ENCODE data around the gene HTR6.

The HTR6 gene

GRCh38 chr1:19705464-19705863 is 40.8 kb downstream of the HTR6 start:
- H3K36me3 ChIP-seq (ENCODE audit: control insufficient read depth, insufficient read depth, low read length) = no peaks in the 10 kb centered on the region
- no peaks in the 10 kb centered on the region for H3K27me3 ChIP-seq (ENCODE audit: control insufficient read depth, insufficient read depth, low read length)
- H3K9ac ChIP-seq (ENCODE audit: low read length) = no peak overlapping the region
- H3K27ac ChIP-seq (ENCODE audit: low read depth, low read length) = no peak overlapping the region
- peaks cover 2% of the 10 kb centered on the region for H3K4me1 ChIP-seq (ENCODE audit: control insufficient read depth, insufficient read depth, low read length)
- no peak overlapping the region for H3K4me3 ChIP-seq (ENCODE audit: low read length)

- H3K27me3 ChIP-seq (ENCODE audit: control insufficient read depth, insufficient read depth, low read length) = no peaks in the 10 kb centered on the region
Observed at GRCh38 chr1:19706136-19706535, 41.5 kb downstream of the HTR6 start.

GRCh38 chr1:19708567-19709110 is 44.0 kb downstream of the HTR6 start:
- Histone ChIP-seq H3K36me3 (ENCODE audit: control insufficient read depth, insufficient read depth, low read length) (no peaks in the 10 kb centered on the region), H3K9ac (ENCODE audit: low read length) (no peak overlapping the region), H3K4me3 (ENCODE audit: low read length) (no peak overlapping the region), H3K4me1 (ENCODE audit: control insufficient read depth, insufficient read depth, low read length) (peaks cover 2% of the 10 kb centered on the region), H3K27ac (ENCODE audit: low read depth, low read length) (no peak overlapping the region), H3K27me3 (ENCODE audit: control insufficient read depth, insufficient read depth, low read length) (no peaks in the 10 kb centered on the region)

More at GRCh38 chr1:19706136-19706535, 41.5 kb downstream of the HTR6 start:
- Histone ChIP-seq H3K36me3 (ENCODE audit: control insufficient read depth, insufficient read depth, low read length) (no peaks in the 10 kb centered on the region), H3K9ac (ENCODE audit: low read length) (no peak overlapping the region), H3K4me3 (ENCODE audit: low read length) (no peak overlapping the region), H3K27ac (ENCODE audit: low read depth, low read length) (no peak overlapping the region), H3K4me1 (ENCODE audit: control insufficient read depth, insufficient read depth, low read length) (peaks cover 2% of the 10 kb centered on the region)

- Histone ChIP-seq H3K4me1 (ENCODE audit: control insufficient read depth, insufficient read depth, low read length) (peaks cover 2% of the 10 kb centered on the region), H3K36me3 (ENCODE audit: control insufficient read depth, insufficient read depth, low read length) (no peaks in the 10 kb centered on the region), H3K27ac (ENCODE audit: low read depth, low read length) (no peak overlapping the region), H3K9ac (ENCODE audit: low read length) (no peak overlapping the region), H3K4me3 (ENCODE audit: low read length) (no peak overlapping the region), H3K27me3 (ENCODE audit: control insufficient read depth, insufficient read depth, low read length) (no peaks in the 10 kb centered on the region)
Observed at GRCh38 chr1:19709260-19709793, 44.7 kb downstream of the HTR6 start.

- Histone ChIP-seq H3K36me3 (ENCODE audit: control insufficient read depth, insufficient read depth, low read length) (no peaks in the 10 kb centered on the region), H3K9ac (ENCODE audit: low read length) (no peak overlapping the region)
Observed at GRCh38 chr1:19710825-19711611, 46.3 kb downstream of the HTR6 start.

GRCh38 chr1:19712928-19713327 is 48.3 kb downstream of the HTR6 start:
- H3K27me3 ChIP-seq (ENCODE audit: control insufficient read depth, insufficient read depth, low read length) = no peaks in the 10 kb centered on the region
- H3K36me3 ChIP-seq (ENCODE audit: control insufficient read depth, insufficient read depth, low read length) = no peaks in the 10 kb centered on the region
- H3K4me1 ChIP-seq (ENCODE audit: control insufficient read depth, insufficient read depth, low read length) = no peaks in the 10 kb centered on the region
- no peak overlapping the region for H3K4me3 ChIP-seq (ENCODE audit: low read length)
- no peak overlapping the region for H3K9ac ChIP-seq (ENCODE audit: low read length)
- H3K27ac ChIP-seq (ENCODE audit: low read depth, low read length) = no peak overlapping the region

More at GRCh38 chr1:19710825-19711611, 46.3 kb downstream of the HTR6 start:
- no peak overlapping the region for H3K27ac ChIP-seq (ENCODE audit: low read depth, low read length)
- no peak overlapping the region for H3K4me3 ChIP-seq (ENCODE audit: low read length)
- no peaks in the 10 kb centered on the region for H3K27me3 ChIP-seq (ENCODE audit: control insufficient read depth, insufficient read depth, low read length)
- no peaks in the 10 kb centered on the region for H3K4me1 ChIP-seq (ENCODE audit: control insufficient read depth, insufficient read depth, low read length)

- no peaks in the 10 kb centered on the region for H3K4me1 ChIP-seq (ENCODE audit: control insufficient read depth, insufficient read depth, low read length)
- H3K27me3 ChIP-seq (ENCODE audit: control insufficient read depth, insufficient read depth, low read length) = no peaks in the 10 kb centered on the region
- H3K27ac ChIP-seq (ENCODE audit: low read depth, low read length) = no peak overlapping the region
- no peak overlapping the region for H3K4me3 ChIP-seq (ENCODE audit: low read length)
- H3K9ac ChIP-seq (ENCODE audit: low read length) = no peak overlapping the region
- no peaks in the 10 kb centered on the region for H3K36me3 ChIP-seq (ENCODE audit: control insufficient read depth, insufficient read depth, low read length)
Observed at GRCh38 chr1:19715334-19716203, 50.9 kb downstream of the HTR6 start.

GRCh38 chr1:19717467-19717866 is 52.8 kb downstream of the HTR6 start:
- Histone ChIP-seq H3K36me3 (ENCODE audit: control insufficient read depth, insufficient read depth, low read length) (no peaks in the 10 kb centered on the region), H3K27me3 (ENCODE audit: control insufficient read depth, insufficient read depth, low read length) (no peaks in the 10 kb centered on the region), H3K9ac (ENCODE audit: low read length) (no peak overlapping the region), H3K4me3 (ENCODE audit: low read length) (no peak overlapping the region), H3K27ac (ENCODE audit: low read depth, low read length) (no peak overlapping the region), H3K4me1 (ENCODE audit: control insufficient read depth, insufficient read depth, low read length) (no peaks in the 10 kb centered on the region)

GRCh38 chr1:19720174-19720573 is 55.5 kb downstream of the HTR6 start:
- Histone ChIP-seq H3K4me1 (ENCODE audit: control insufficient read depth, insufficient read depth, low read length) (no peaks in the 10 kb centered on the region), H3K36me3 (ENCODE audit: control insufficient read depth, insufficient read depth, low read length) (peaks cover 4% of the 10 kb centered on the region), H3K27ac (ENCODE audit: low read depth, low read length) (no peak overlapping the region)

GRCh38 chr1:19720973-19721372 is 56.3 kb downstream of the HTR6 start:
- H3K4me1 ChIP-seq (ENCODE audit: control insufficient read depth, insufficient read depth, low read length) = no peaks in the 10 kb centered on the region
- H3K27me3 ChIP-seq (ENCODE audit: control insufficient read depth, insufficient read depth, low read length) = no peaks in the 10 kb centered on the region
- no peak overlapping the region for H3K4me3 ChIP-seq (ENCODE audit: low read length)
- H3K27ac ChIP-seq (ENCODE audit: low read depth, low read length) = peak overlapping the region; percentile 3
- no peak overlapping the region for H3K9ac ChIP-seq (ENCODE audit: low read length)
- peaks cover 9% of the 10 kb centered on the region for H3K36me3 ChIP-seq (ENCODE audit: control insufficient read depth, insufficient read depth, low read length)

More at GRCh38 chr1:19720174-19720573, 55.5 kb downstream of the HTR6 start:
- Histone ChIP-seq H3K27me3 (ENCODE audit: control insufficient read depth, insufficient read depth, low read length) (no peaks in the 10 kb centered on the region), H3K4me3 (ENCODE audit: low read length) (no peak overlapping the region), H3K9ac (ENCODE audit: low read length) (no peak overlapping the region)

GRCh38 chr1:19723874-19724273 is 59.2 kb downstream of the HTR6 start:
- Histone ChIP-seq H3K27me3 (ENCODE audit: control insufficient read depth, insufficient read depth, low read length) (no peaks in the 10 kb centered on the region), H3K9ac (ENCODE audit: low read length) (no peak overlapping the region), H3K36me3 (ENCODE audit: control insufficient read depth, insufficient read depth, low read length) (peaks cover 13% of the 10 kb centered on the region), H3K27ac (ENCODE audit: low read depth, low read length) (no peak overlapping the region), H3K4me1 (ENCODE audit: control insufficient read depth, insufficient read depth, low read length) (no peaks in the 10 kb centered on the region), H3K4me3 (ENCODE audit: low read length) (no peak overlapping the region)

GRCh38 chr1:19725606-19726005 is 60.9 kb downstream of the HTR6 start:
- H3K4me1 ChIP-seq (ENCODE audit: control insufficient read depth, insufficient read depth, low read length) = no peaks in the 10 kb centered on the region
- H3K27ac ChIP-seq (ENCODE audit: low read depth, low read length) = no peak overlapping the region
- H3K27me3 ChIP-seq (ENCODE audit: control insufficient read depth, insufficient read depth, low read length) = no peaks in the 10 kb centered on the region
- peaks cover 17% of the 10 kb centered on the region for H3K36me3 ChIP-seq (ENCODE audit: control insufficient read depth, insufficient read depth, low read length)
- no peak overlapping the region for H3K4me3 ChIP-seq (ENCODE audit: low read length)
- H3K9ac ChIP-seq (ENCODE audit: low read length) = no peak overlapping the region

Data from rectal smooth muscle tissue (tissue), 1 donor.